Myocyte (in vitro differentiated cells): ENCODE data around the gene MEF2C. TPM values are rescaled to one million over a fixed set of nuclear protein-coding genes. Genes with fewer than 3 reads are reported as not detected.

Experiments
- DNase-seq: peaks from one replicate; pipeline ENCODE4 v3.0.0-alpha.2; 2012; ENCODE audit warnings: low read depth
- total RNA-seq: library from RNA; depleted of rRNA; stranded (reverse); fragments of >200 nt; gene quantifications from 2 replicates; pipeline ENCODE4 v1.2.3, GENCODE V29; 2014

The MEF2C gene
- total RNA-seq, 1 donor from 2014 or later: 364 TPM

- no peak for DNase-seq
Observed at GRCh38 chr5:88676637-88677375, 206.2 kb downstream of the MEF2C start.

GRCh38 chr5:88675708-88676636 is 207.0 kb downstream of the MEF2C start:
- DNase-seq: no peak

- DNase-seq: no peak
Observed at GRCh38 chr5:88675168-88675707, 207.7 kb downstream of the MEF2C start.

- DNase-seq: no peak
Observed at GRCh38 chr5:88674356-88675167, 208.4 kb downstream of the MEF2C start.

GRCh38 chr5:88673253-88674105 is 209.5 kb downstream of the MEF2C start:
- DNase-seq: no peak

- no peak for DNase-seq
Observed at GRCh38 chr5:88672644-88673252, 210.2 kb downstream of the MEF2C start.

- DNase-seq: no peak
Observed at GRCh38 chr5:88671505-88672499, 211.2 kb downstream of the MEF2C start.

- DNase-seq: no peak
Observed at GRCh38 chr5:88671106-88671504, 211.9 kb downstream of the MEF2C start.

GRCh38 chr5:88670461-88670860 is 212.5 kb downstream of the MEF2C start:
- no peak for DNase-seq

- DNase-seq: no peak
Observed at GRCh38 chr5:88669371-88670050, 213.5 kb downstream of the MEF2C start.

- DNase-seq: no peak
Observed at GRCh38 chr5:88667496-88668201, 215.3 kb downstream of the MEF2C start.
